ENCODE measurements around the gene ZNF709. TPM values are rescaled to one million over a fixed set of nuclear protein-coding genes. Genes with fewer than 3 reads are reported as not detected.
"Not testable (repeated sequence)": the region's sequence is repeated elsewhere in the genome, so short reads cannot be mapped to it uniquely, and the experiment has no call there.

Gene ZNF709
- total RNA-seq, 2 experiments from 2014 or later = 1.4 to 1.9 TPM

DNA sequence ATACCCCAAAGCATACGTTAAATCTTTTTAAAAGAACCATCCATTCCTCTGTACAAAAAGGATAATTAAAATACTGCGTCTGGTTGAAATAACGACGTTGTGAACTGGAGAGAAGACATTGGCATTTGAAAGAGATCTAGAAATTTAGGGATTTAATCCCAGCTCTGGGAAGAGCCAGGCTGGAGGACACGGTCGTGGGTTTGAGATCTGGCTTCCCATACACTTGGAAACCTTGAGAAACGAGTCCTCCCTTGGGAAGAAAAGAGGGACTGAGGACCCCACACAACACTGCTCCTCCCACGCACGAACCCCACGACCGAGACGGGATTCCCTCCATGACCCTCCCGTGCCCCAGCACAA lies 625 bp downstream of the ZNF709 start:
- H3K27me3 Mint-ChIP-seq = no peaks in the 10 kb centered on the region
- peak overlapping the region; percentile 86 for H3K27ac Mint-ChIP-seq
- DNase-seq (no peak), ATAC-seq (no peak)
- peaks cover 25% of the 10 kb centered on the region for H3K4me1 Mint-ChIP-seq
- H3K4me3 Mint-ChIP-seq = peak overlapping the region; percentile 90
- peaks cover 2% of the 10 kb centered on the region for H3K9me3 Mint-ChIP-seq (ENCODE audit: low read depth)
- peaks cover 10% of the 10 kb centered on the region for H3K36me3 Mint-ChIP-seq
- CTCF ChIA-PET = interaction anchor here (1.4 to 2.1 kb wide), 2 partner anchors 12 to 31 kb away, joined by 3 to 10 read pairs; no protein-coding TSS in a partner anchor

DNA sequence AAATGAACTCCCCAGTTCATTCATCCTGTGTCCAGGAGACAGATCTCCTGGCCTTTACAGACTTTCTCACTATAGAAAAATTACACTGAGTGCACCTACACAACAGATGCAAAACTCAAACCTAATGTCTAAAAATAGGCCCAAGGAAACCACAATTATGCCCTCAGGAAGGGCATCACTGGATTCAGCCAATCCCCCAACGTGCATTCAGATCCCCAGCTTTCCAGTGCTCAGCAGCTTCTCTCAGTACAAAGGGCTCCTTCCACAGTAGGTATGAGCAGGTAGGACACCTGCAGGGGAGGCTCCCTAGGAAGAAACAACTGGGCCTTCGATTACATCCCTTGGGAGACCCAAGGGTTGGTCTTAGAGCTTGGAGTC lies 2.1 kb downstream of the ZNF709 start:
- CTCF ChIA-PET = no interaction called here
- DNase-seq = no peak
- Mint-ChIP-seq H3K36me3 (peaks cover 16% of the 10 kb centered on the region), H3K27ac (no peak overlapping the region), H3K4me3 (peak overlapping the region; percentile 12), H3K27me3 (no peaks in the 10 kb centered on the region), H3K9me3 (ENCODE audit: low read depth) (peaks cover 4% of the 10 kb centered on the region), H3K4me1 (peaks cover 27% of the 10 kb centered on the region)
- no peak for ATAC-seq

GRCh38 chr19:12481781-12482508 lies 2.7 kb downstream of the ZNF709 start:
- peaks cover 4% of the 10 kb centered on the region for H3K9me3 Mint-ChIP-seq (ENCODE audit: low read depth)
- no peak overlapping the region for H3K27ac Mint-ChIP-seq
- ATAC-seq (no peak), DNase-seq (no peak)
- H3K4me1 Mint-ChIP-seq = peaks cover 27% of the 10 kb centered on the region
- H3K36me3 Mint-ChIP-seq = peaks cover 16% of the 10 kb centered on the region
- CTCF ChIA-PET = no interaction called here
- peak overlapping the region; percentile 12 for H3K4me3 Mint-ChIP-seq
- no peaks in the 10 kb centered on the region for H3K27me3 Mint-ChIP-seq

DNA sequence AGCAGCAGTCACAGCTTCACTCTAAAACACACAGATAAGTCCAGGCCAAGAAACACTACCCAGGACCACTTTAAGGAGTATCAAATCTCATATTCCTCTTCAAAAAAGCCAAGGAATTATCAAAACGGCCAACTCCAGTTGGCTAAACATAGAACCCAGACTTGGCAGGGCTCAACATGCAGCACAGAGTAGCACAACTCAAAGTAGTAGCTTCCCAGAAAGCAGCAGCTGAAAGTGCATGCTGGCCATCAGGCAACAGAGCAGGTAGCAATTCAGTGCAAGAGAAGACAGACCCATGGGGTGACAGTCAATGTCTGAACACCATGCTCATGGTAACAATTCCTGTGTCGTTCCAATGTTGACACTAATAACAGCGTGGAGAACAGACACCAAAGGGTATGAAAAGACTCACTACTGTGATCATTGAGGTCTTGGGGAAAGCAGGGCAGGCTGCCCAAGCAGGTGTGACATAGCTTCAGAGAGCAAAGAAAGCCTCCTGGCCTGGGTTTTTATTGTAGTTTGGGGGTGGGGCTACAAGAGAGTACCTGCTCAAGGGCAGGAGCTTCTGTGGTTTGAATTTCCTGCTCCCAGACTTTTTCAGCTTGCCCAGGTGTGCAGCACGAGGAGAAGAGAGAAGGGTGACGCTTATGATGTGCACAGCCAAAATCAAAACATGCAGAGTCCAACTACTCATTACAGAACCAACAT lies 6.2 kb downstream of the ZNF709 start:
- Mint-ChIP-seq H3K9me3 (ENCODE audit: low read depth) (peaks cover 13% of the 10 kb centered on the region), H3K4me1 (peaks cover 15% of the 10 kb centered on the region), H3K4me3 (no peak overlapping the region), H3K27me3 (no peaks in the 10 kb centered on the region), H3K27ac (no peak overlapping the region), H3K36me3 (peaks cover 22% of the 10 kb centered on the region)
- no peak for ATAC-seq
- DNase-seq = no peak
- CTCF ChIA-PET = no interaction called here

DNA sequence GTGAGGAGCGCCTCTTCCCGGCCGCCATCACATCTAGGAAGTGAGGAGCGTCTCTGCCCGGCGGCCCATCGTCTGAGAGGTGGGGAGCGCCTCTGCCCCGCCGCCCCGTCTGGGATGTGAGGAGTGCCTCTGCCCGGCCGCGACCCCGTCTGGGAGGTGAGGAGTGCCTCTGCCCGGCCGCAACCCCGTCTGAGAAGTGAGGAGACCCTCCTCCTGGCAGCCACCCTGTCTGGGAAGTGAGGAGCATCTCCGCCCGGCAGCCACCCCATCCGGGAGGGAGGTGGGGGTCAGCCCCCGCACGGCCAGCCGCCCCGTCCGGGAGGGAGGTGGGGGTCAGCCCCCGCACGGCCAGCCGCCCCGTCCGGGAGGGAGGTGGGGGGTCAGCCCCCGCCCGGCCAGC lies 17.0 kb downstream of the ZNF709 start:
- H3K27ac Mint-ChIP-seq, H3K4me3 Mint-ChIP-seq, H3K4me1 Mint-ChIP-seq, CTCF ChIA-PET, ATAC-seq, DNase-seq, H3K27me3 Mint-ChIP-seq: not testable (repeated sequence)
- peaks cover 31% of the 10 kb centered on the region for H3K9me3 Mint-ChIP-seq (ENCODE audit: low read depth)
- H3K36me3 Mint-ChIP-seq = peaks cover 40% of the 10 kb centered on the region

GRCh38 chr19:12465211-12465610 lies 19.4 kb downstream of the ZNF709 start:
- DNase-seq (no peak), ATAC-seq (no peak)
- Mint-ChIP-seq H3K4me3 (no peak overlapping the region), H3K27ac (no peak overlapping the region), H3K36me3 (peaks cover 38% of the 10 kb centered on the region), H3K27me3 (no peaks in the 10 kb centered on the region), H3K4me1 (no peaks in the 10 kb centered on the region), H3K9me3 (ENCODE audit: low read depth) (peaks cover 28% of the 10 kb centered on the region)
- CTCF ChIA-PET = interaction anchor here (0.7 kb wide), 1 partner anchor 105 kb away, joined by 3 read pairs; no protein-coding TSS in a partner anchor

DNA sequence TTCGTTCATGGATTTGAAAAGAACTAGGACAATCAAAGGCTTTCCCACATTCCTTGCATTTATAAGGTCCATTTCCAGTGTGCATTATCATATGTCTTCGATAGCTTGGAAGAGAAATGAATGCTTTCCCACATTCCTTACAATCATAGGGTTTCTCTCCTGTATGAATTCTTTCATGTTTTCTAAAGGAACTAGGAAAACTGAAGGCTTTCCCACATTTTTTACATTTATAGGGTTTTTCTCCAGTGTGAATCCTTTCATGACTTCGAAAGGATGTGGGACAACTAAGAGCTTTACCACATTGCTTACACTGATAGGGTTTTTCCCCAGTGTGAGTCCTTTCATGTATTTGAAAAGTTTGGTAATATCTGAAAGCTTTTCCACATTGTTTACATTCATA lies 19.8 kb downstream of the ZNF709 start:
- no peak for ATAC-seq
- Mint-ChIP-seq H3K27me3 (no peaks in the 10 kb centered on the region), H3K4me3 (no peak overlapping the region), H3K9me3 (ENCODE audit: low read depth) (peaks cover 28% of the 10 kb centered on the region), H3K4me1 (no peaks in the 10 kb centered on the region), H3K36me3 (peaks cover 35% of the 10 kb centered on the region), H3K27ac (no peak overlapping the region)
- no peak for DNase-seq
- CTCF ChIA-PET = no interaction called here

- H3K27ac Mint-ChIP-seq, H3K27me3 Mint-ChIP-seq, H3K4me1 Mint-ChIP-seq, H3K4me3 Mint-ChIP-seq, ATAC-seq, CTCF ChIA-PET, DNase-seq: not testable (repeated sequence)
- Mint-ChIP-seq H3K9me3 (ENCODE audit: low read depth) (peaks cover 32% of the 10 kb centered on the region), H3K36me3 (peaks cover 38% of the 10 kb centered on the region)
Observed at GRCh38 chr19:12464139-12464538, 20.5 kb downstream of the ZNF709 start.

- H3K4me1 Mint-ChIP-seq = no peaks in the 10 kb centered on the region
- ATAC-seq = no peak
- H3K27ac Mint-ChIP-seq = no peak overlapping the region
- peaks cover 8% of the 10 kb centered on the region for H3K36me3 Mint-ChIP-seq
- DNase-seq = no peak
- peaks cover 24% of the 10 kb centered on the region for H3K9me3 Mint-ChIP-seq (ENCODE audit: low read depth)
- no peaks in the 10 kb centered on the region for H3K27me3 Mint-ChIP-seq
- H3K4me3 Mint-ChIP-seq = no peak overlapping the region
- CTCF ChIA-PET = no interaction called here
Observed at GRCh38 chr19:12453495-12453894, 31.1 kb downstream of the ZNF709 start.

DNA sequence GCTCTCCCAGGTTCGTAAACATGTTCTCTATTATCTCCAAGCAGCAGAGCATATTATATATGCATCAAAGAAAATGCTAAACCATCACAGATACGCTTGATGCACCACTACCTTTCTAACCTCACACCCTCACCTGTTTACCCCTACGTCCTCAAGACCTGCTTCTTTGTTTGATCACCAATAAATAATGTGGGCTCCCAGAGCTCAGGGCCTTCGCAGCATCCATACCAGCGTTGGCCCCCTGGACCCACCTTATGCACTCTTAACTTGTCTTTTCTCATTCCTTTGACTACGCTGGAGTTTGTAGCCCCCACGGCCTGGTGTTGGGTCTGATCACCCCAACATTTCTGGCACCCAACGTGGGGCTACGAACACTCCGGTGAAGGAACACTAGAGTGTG lies 33.8 kb downstream of the ZNF709 start:
- no peak overlapping the region for H3K4me3 Mint-ChIP-seq
- no peak for ATAC-seq
- CTCF ChIA-PET = no interaction called here
- no peak for DNase-seq
- H3K36me3 Mint-ChIP-seq = peaks cover 3% of the 10 kb centered on the region
- no peaks in the 10 kb centered on the region for H3K4me1 Mint-ChIP-seq
- no peak overlapping the region for H3K27ac Mint-ChIP-seq
- no peaks in the 10 kb centered on the region for H3K27me3 Mint-ChIP-seq
- H3K9me3 Mint-ChIP-seq (ENCODE audit: low read depth) = peaks cover 25% of the 10 kb centered on the region

DNA sequence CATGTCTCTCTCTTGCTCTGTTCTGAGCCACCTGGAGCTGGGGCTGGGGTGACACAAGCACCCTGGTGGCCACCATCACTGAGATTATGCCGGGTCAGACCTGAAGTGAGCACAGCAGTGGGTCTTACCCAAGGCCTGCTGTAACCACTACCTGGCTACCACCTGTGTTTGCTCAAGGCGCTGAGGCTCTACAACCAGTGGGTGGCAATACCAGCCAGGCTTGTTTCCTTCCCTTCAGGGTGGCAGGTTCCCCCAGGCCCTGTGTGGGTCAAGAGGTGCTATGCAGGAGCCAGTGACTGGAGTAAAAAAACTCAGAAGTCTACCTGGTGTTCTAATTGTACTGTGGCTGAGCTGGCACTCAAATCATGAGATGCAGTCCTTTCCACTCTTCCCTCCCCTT lies 35.8 kb downstream of the ZNF709 start:
- Mint-ChIP-seq H3K9me3 (ENCODE audit: low read depth) (peaks cover 29% of the 10 kb centered on the region), H3K36me3 (peaks cover 6% of the 10 kb centered on the region), H3K4me3 (no peak overlapping the region), H3K4me1 (no peaks in the 10 kb centered on the region), H3K27me3 (no peaks in the 10 kb centered on the region), H3K27ac (no peak overlapping the region)
- DNase-seq (no peak), ATAC-seq (no peak)
- CTCF ChIA-PET = no interaction called here

DNA sequence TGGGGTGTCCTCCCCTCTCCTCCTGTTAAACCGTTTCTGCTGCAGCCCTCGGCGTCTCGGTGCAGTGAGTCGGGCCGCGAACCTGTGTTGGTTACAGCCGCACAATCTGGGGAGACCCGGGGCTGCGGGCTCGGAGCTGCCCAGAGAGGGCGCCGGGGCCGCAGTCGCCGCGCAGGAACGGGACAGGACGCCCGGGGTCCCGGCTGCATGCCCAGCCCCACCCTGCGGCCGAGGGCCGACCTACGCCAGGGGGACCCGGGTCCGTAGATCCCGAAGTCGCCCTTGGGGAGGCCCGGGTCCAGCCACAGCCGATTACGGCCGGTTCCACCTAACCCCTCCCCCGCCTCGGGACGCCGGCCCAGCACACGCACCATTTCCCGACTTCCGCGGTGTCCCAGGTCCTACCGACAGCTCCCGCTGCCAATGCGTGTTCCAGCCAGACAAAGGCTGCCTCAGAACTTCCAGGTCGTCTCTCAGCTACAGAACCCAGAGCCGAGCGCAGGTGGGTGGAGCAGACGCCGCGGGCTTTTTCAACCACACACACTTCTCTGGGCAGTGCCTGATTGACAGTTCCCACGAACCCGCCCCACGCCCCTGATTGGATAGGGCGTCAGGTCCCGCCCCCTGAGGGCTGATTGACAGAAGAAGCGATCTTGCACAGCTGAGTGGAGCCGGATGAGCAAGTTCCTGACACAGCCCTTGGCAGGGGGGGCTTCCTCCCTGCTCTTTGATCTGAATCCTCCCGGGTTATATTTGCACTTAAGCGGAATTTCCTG lies 43.9 kb downstream of the ZNF709 start, which contains the start of gene ZNF443:
ZNF443 (minus strand) TSS at position 481 of the 776 bp plus-strand sequence; CDS start at position 374, 107 bp downstream.
- ATAC-seq = peak; percentile 99
- Mint-ChIP-seq H3K4me1 (peaks cover 10% of the 10 kb centered on the region), H3K9me3 (ENCODE audit: low read depth) (peaks cover 9% of the 10 kb centered on the region), H3K36me3 (peaks cover 30% of the 10 kb centered on the region), H3K27me3 (no peaks in the 10 kb centered on the region), H3K27ac (peak within 1 kb of the TSS; percentile 95), H3K4me3 (peak within 1 kb of the TSS; percentile 98)
- DNase-seq = peak; percentile 99
- CTCF ChIA-PET = interaction anchor here (0.9 to 1.5 kb wide), 6 partner anchors 20 to 350 kb away, joined by 3 to 5 read pairs (median 3); partner anchors contain the start of genes ZNF44 and ZNF563
